NCI-H446 (cell line): ENCODE results near the gene GFRA1.

Experiments
- DNase-seq, 2 experiments: peaks; one replicate each; lab custom pipeline; 2025; lab: John Stamatoyannopoulos, UW

The GFRA1 gene

DNA sequence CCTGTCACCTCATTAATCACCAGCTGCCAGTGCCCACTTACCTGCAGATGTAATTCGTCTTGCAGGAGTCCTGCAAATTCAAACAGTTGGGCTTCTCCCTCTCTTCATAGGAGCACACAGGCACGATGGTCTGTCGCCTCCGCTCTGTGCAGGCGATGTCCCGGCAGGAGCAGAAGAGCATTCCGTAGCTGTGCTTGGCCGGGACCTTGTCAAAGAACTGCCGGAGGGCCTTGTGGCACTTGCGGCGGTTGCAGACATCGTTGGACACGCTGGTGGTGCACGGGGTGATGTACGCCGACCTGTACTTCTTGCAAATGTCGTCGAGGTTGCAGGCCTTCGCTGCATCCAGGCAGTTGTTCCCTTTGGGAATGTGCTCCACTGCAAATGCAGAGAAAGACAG lies 147.8 kb downstream of the GFRA1 start:
- no peak for DNase-seq

DNA sequence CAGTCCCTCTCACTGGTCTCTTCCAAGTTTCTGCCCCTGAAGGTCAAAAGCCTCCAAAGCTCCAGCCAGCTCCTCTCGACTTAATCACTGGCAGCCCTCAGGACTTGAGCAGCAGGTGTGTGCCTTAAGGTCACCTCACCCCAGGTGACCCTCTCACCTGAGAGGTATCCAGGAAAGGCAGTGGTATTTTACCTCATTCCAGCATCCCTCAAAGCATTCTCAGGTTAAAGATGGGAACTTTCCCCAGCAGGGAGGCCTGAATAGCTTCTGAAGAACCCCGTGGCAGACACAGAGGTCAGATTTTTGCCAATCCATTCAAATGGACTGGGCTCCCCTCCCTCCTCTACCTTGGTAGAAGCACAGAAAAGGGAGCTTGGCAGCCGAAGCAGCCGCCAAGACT lies 148.2 kb downstream of the GFRA1 start:
- DNase-seq: no peak

- no peak for DNase-seq
Observed at GRCh38 chr10:116122664-116123063, 150.3 kb downstream of the GFRA1 start.

- no peak for DNase-seq
Observed at GRCh38 chr10:116121640-116122525, 151.1 kb downstream of the GFRA1 start.

- no peak for DNase-seq
Observed at GRCh38 chr10:116120688-116121455, 152.1 kb downstream of the GFRA1 start.

GRCh38 chr10:116118847-116119246 lies 154.2 kb downstream of the GFRA1 start:
- no peak for DNase-seq

- no peak for DNase-seq
Observed at GRCh38 chr10:116115797-116116196, 157.2 kb downstream of the GFRA1 start.

GRCh38 chr10:116115036-116115641 lies 157.9 kb downstream of the GFRA1 start:
- DNase-seq: no peak

- no peak for DNase-seq
Observed at GRCh38 chr10:116113721-116114501, 159.1 kb downstream of the GFRA1 start.

- DNase-seq: no peak
Observed at GRCh38 chr10:116112232-116113231, 160.5 kb downstream of the GFRA1 start.

- no peak for DNase-seq
Observed at GRCh38 chr10:116111483-116112095, 161.4 kb downstream of the GFRA1 start.

- DNase-seq: no peak
Observed at GRCh38 chr10:116110736-116111135, 162.3 kb downstream of the GFRA1 start.

DNA sequence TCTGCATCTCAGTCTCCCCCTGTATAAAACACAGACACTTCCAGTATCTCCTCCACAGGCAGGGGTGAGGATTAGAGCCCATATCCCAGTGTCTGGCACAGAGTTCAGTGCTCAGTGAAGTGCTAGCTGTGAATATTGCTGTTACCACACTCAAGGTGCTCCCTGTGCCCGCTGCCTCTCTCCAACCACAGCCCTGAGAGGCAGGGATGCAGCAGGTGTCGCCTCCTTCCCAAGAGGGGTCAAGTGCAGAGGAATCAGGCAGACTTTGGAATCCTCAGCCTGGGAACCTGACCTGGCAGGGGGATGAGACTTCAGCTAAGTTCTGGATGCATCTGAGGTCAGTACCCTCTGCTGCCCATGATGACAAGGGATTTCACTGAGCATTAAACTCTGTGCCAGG lies 163.1 kb downstream of the GFRA1 start:
- no peak for DNase-seq

DNA sequence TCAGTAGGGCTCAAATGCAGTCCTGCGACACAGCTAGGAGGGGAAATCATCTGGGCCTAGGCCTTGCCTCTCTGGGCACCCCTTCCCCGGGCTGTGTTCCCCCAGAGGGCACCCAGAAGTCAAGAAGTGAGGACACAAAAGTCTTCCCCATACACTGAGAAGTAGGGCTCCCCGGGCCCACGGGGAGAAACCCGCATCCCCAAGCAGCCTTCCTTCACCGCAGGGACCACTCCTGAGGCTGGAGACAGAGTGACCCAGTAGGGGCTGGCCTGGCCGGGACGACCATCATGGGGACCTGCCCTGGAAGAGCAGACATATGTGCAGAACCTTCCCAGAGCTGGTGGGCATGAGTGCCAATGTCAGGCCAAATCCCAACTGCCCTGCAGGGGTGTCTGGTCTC lies 163.5 kb downstream of the GFRA1 start:
- no peak for DNase-seq

DNA sequence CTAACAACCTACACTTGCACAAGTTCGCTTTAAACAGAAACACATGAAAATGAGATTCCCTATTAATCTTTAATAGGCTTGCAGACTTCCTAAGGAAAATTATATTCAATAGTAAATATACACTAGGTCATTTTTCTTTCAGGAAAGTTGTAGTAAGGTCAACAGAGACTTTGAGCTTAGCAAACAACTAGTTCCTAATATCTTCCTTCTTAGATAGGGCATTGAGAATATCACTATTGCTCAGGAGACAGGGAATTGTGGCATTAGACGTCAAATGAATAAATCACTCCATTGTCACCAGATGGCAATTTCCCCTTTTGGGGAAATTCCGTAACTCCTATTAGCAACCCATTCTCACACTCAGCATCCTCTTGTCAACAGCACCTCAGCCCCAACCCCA lies 164.9 kb downstream of the GFRA1 start:
- DNase-seq: no peak

GRCh38 chr10:116106611-116107010 lies 166.4 kb downstream of the GFRA1 start:
- no peak for DNase-seq

DNA sequence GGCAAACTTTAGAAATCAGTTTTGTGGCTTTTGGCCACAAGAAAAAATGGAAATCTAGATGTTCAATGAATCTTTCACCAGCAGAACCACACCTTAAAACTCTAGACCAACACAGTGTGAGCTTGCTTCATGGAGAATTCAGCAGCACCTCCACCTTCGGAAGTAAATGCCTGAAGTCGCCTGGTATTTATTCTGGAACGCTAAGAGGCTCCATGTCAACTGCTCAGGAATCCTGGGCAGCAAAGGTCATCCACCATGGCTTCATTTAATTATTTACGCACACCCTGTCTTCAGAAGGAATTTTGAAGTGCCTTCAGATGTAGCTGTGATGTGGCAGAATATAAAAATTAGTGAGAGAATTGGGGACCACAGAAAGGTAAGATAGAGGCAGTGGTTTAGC lies 167.7 kb downstream of the GFRA1 start:
- no peak for DNase-seq

- DNase-seq: no peak
Observed at GRCh38 chr10:116104210-116104932, 168.6 kb downstream of the GFRA1 start.

- DNase-seq: no peak
Observed at GRCh38 chr10:116103668-116104067, 169.3 kb downstream of the GFRA1 start.
